ENCODE data around the gene FAM219B.

DNA sequence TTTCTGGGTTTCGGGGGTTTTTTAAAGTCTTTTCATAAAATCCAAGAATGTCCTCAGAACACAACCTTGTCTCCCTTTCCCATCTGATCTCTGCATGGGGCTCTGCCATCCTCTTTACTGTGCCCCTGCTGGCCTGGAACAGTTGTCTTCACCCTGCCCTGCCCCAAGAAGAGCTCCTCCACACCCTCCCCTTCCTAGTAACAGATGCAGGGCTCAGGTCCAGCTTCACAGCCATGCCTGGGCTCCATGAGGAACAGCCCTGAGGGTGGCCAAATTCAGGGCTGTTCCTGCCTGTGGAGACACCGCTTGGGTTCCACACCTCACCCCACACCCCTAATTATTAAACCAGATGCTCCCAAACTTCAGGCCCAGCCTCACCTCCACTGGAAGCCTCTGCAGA, 50.8 kb downstream of the FAM219B start:
- TF ChIP-seq, protein P1, sequence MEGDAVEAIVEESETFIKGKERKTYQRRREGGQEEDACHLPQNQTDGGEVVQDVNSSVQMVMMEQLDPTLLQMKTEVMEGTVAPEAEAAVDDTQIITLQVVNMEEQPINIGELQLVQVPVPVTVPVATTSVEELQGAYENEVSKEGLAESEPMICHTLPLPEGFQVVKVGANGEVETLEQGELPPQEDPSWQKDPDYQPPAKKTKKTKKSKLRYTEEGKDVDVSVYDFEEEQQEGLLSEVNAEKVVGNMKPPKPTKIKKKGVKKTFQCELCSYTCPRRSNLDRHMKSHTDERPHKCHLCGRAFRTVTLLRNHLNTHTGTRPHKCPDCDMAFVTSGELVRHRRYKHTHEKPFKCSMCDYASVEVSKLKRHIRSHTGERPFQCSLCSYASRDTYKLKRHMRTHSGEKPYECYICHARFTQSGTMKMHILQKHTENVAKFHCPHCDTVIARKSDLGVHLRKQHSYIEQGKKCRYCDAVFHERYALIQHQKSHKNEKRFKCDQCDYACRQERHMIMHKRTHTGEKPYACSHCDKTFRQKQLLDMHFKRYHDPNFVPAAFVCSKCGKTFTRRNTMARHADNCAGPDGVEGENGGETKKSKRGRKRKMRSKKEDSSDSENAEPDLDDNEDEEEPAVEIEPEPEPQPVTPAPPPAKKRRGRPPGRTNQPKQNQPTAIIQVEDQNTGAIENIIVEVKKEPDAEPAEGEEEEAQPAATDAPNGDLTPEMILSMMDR (conservative IDR thresholded peaks at IDR 0.05) = no peak
- TF ChIP-seq EZH2 (IDR thresholded peaks at IDR 0.05; ENCODE audit: low read depth) = no peak
